OCI-LY1 (cell line): ENCODE data around the gene SLC4A7.

Experiments
- EZH2 ChIP-seq: fragments of 200-600 bp; sonication (generic), shearing (Covaris generic); IDR thresholded peaks from 2 replicates; pipeline ENCODE4 v1.8.0; 2017; ENCODE audit warnings: borderline replicate concordance, mixed run types, mild to moderate bottlenecking, antibody characterized with exemption, low read length, moderate library complexity, mixed read lengths
- TF ChIP-seq, protein P1 (sequence below): fragments of 200-600 bp; sonication (generic), shearing (Covaris generic); IDR thresholded peaks from 2 replicates; pipeline ENCODE4 v1.5.1; 2017; ENCODE audit warnings: mild to moderate bottlenecking, antibody characterized with exemption, low read length, moderate library complexity, mixed read lengths

DNA sequence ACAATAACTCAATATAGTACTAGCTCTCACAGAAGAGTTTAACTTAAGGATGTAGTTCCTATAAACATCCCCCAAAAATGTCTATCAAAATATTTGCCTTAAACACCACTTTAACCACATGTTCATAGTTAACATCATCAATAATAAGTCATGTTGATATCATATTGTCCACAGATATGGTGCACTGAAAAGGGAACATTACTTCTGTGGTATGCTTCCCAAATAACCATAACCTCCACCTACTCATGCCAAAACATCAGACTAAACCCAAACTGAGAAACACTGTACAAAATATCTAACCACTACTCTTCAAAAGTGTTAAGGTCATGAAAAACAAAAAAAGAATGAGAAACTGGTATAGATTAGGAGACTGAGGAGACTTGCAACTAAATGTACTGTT, 32.9 kb downstream of the SLC4A7 start:
- TF ChIP-seq, protein P1, sequence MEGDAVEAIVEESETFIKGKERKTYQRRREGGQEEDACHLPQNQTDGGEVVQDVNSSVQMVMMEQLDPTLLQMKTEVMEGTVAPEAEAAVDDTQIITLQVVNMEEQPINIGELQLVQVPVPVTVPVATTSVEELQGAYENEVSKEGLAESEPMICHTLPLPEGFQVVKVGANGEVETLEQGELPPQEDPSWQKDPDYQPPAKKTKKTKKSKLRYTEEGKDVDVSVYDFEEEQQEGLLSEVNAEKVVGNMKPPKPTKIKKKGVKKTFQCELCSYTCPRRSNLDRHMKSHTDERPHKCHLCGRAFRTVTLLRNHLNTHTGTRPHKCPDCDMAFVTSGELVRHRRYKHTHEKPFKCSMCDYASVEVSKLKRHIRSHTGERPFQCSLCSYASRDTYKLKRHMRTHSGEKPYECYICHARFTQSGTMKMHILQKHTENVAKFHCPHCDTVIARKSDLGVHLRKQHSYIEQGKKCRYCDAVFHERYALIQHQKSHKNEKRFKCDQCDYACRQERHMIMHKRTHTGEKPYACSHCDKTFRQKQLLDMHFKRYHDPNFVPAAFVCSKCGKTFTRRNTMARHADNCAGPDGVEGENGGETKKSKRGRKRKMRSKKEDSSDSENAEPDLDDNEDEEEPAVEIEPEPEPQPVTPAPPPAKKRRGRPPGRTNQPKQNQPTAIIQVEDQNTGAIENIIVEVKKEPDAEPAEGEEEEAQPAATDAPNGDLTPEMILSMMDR = no peak
- no peak for TF ChIP-seq EZH2
